HG03460 (cell line): ENCODE results near the gene DOCK1.

Experiments
- ATAC-seq: cut with Tn5 transposase; IDR thresholded peaks from one replicate; pipeline ENCODE4 v1.9.1; 2021; ENCODE audit not compliant: unreplicated experiment

DOCK1 gene

DNA sequence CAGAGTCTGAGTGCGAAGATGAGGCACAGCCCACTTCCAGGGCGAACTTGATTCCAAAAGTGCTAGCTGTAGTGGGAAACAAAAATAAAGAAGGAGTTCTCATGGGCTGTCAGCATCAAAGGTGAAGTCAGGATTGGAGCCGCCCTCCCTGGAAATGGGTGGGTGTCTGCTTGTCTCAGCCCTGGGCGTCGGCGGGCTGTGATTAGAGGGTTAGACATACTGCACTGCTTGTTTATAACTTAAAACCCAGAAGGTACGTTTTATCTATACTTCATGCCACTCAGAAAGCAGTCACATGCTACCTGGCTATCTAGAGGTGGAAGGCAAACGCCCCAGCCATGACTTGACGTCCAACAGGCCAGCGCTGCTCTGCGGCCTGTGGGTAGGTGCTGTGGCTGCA, 535.1 kb downstream of the DOCK1 start:
- ATAC-seq = no peak

DNA sequence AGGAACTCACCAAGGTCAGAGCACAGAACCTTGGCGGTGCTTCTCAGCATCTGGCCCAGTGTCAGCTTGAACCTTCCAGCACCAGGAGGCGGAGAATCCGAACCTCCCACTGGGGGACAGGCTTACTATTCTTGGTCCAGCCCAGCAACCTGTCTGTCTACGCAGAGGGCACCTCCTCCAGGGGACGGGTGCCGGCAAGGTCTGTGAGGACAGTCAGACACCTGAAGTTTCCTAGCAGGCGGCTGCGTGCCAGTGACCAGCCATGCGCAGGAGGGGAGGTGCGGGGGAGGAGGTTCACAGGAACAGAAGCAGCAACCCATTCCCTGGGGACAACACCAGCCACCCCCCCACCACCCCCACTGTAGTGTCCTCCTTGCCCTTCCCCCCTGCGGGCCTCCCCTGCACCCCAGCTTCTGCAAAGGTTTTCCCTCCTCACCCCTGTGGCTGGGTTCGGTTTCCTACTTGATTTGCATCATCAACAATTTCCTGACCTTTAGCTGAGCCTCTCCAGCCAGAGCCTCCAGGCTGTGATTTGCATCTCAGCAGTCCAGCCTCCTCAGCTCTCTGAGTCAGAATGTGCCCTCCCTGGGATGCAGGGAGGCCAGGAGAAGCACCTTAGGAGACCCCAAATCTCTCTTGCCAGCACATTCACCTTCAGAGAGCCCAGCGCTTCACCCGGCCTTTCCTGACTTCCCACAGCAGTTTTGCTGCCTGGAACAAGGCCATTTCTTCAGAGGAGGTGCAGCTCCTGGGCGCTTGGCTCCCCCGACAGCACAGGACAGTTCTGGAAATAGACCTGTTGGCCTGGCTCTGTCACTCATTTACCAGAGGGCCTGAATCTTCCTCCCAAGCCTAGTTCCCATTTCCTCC, 536.4 kb downstream of the DOCK1 start:
- no peak for ATAC-seq

DNA sequence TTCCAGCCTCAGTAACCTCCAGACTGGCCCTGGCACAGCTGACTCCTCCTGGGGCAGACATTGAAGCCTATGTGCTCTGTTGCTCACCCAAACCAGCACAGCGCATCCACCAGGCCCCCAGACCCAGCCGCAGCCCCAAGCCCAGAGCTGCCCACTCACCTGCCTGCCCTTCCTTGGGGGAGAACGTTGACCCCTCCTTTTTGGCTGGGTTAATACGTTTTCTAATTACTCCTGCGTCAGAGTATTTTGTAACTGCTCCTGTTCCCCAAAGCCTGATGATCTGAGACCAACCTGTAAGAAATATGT, 536.9 kb downstream of the DOCK1 start:
- ATAC-seq = no peak

DNA sequence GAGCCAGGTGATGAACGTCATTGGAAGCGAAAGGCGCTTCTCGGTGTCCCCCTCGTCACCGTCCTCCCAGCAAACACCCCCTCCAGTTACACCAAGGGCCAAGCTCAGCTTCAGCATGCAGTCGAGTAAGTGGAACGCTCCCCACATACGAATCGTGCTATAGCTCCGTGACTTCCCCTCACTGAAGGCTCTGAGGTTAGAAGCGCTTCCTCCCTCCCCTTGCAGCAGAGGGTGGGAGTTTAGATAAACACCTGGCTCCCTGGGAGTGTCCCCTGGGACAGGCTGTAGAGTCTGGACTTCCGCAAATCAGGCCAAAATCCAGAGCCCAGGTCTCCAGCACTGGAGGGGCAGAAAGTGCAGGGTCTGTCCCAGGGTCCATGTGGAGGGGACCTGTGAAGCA, 538.9 kb downstream of the DOCK1 start:
- no peak for ATAC-seq

DNA sequence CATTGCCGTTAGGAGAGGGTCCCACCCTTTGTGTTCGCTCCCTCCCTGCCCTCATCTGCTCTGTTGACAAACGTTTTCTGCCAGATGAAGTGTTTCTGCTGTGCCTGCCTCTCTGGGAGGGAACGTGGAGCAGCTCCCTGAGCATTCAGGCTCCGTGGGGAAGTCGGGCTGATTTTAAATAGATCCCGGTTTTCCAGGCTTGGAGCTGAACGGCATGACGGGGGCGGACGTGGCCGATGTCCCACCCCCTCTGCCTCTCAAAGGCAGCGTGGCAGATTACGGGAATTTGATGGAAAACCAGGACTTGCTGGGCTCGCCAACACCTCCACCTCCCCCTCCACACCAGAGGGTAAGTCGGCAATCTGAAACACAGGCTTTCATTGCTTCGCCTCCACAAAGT, 542.0 kb downstream of the DOCK1 start:
- ATAC-seq = no peak

DNA sequence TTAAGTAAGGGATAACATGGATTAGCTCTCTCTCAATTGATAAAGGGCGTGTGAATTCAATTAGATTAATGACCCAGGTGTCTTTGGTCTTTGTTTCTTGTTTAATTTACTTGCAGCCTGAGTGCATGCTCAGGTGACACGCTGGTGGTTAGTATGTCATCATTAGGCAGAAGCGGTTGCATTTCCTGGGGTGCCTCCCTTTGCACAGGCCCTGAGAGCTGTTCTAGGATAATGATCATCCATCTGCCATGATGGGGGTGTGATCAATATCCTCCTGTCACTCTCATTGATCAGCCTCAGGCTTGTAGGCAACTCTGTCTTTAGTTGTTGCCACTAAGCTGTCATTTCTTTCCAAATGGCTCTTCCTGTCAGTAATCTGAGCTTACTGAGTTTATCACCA, 544.3 kb downstream of the DOCK1 start:
- no peak for ATAC-seq

DNA sequence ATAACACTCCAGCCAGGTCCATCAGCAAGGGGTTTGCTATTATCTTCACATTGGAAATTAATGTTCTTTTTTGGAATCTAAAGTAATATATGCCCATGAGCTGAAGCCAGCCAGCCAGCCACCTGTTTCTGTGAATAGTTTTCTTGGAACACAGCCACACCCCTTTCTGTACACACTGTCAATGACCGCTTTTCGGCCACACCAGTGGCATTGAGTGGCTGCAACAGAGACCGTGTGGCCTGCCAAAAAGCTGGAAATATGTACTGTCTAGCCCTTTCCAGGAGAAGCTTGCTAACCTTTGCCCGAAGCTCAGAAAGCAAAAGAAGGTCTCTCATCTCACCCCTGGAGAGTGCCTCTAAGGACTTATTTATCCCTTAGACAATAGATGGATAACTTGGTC, 545.4 kb downstream of the DOCK1 start:
- no peak for ATAC-seq

DNA sequence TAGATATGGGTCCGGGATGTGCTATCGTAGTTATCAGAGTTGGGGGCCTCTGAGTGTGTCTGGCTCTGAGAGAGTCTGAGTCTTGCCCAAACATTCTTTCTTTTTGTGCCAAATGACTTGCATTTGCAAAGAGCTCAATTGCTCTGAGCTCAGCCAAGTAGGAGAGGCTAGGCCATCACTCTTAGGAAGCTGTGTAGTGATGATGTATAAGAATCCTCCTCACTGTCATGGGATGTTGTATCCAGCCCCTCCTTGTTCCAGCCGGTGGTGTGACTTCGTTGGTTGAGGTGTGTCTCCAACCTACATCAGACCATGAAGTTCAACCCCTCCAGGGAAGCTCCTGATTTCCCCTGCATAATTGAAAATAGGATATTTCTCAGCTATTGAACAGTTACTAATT, 546.4 kb downstream of the DOCK1 start:
- ATAC-seq = no peak

DNA sequence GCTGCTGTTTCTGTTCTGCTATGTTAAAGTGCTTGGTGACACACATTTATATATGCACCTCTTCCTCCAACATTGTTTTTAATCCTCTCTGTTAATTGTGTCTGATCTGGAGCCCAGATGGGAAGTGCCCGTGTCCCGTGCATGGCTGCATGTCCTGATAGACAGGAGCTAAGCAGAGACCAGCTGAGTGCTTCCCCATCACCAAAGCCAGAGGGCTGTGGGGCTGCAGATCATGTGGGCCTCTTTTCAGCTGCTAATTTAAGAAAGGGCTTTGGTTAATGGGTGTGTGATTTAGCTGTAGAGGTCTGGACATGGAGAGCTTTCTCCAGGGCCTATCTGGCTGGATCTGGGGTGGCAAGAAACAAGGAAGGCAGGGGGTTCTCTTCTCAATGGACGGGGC, 547.3 kb downstream of the DOCK1 start:
- ATAC-seq = no peak

DNA sequence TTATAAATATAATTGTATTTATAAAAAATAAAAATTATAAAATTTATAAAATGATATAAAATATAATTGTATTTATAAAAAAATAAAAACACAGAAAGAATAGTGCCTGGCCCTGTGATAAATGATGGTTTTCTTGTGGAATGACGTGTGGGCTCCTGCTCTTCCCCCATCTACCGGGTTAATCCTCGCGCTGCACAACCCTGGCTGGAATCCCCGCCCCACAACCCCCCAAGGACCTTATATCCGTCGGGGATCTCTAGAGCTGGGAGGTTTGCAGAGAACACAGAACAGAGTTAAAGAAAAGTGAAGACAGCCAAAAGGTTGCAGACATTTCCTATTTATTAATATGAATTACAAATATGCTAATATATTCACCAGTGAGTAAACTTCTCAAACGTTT, 548.5 kb downstream of the DOCK1 start:
- no peak for ATAC-seq

DNA sequence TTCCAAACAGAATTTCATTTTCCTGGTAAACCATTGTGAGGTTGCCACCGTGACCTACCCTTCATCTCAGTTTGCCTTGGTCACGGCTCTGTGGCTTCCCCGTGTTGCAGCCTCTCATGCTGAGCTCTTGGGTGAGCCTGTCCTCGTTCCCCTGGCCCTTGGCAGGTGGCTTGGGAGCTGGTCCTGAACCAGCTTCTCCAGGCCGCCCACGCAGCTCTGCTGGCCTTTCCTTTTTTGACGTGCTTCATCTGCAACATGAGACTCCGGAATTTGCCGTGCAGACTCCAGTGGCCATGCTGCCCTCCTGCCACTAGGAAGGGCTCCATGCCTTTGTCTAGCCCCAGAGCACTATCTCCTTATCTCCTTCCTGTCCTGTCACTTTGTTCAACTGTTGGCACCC, 550.9 kb downstream of the DOCK1 start:
- no peak for ATAC-seq

DNA sequence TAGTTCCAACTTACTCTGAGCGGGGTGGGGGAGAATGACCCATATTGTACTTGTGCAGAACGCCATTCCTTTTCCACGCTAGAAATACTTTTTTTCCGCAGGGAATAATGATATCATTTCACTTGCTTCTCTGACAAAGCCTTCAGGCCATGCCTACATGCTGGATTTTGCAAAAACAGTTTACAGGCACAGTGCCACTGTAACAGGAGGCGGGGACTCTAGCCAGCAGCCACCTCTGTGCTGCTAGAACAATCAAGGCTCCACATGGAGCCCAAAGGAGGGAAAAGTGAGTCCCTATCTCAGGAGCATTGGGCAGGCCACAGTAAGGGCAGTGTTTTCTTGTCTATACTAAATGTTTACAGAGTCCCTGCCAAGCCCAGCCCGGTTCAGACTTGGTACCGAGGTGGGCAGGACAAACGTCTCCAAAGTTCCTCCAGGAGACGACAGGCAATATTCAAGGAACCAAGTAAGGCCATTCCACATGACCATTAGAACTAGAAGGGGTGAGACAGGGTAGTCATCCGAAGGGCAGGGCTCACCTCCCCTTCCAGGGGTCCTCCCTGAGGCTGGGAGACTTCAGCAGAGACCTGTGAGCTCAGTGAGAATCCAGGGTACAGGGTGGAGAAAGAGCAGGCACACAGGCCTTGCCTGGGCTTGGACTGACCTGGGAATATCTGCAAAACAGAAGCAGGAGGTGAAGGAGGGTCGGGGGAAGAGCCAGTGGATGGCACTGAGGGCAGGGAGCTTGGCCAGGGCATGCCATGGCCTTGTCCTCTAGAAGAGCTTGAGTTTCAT, 553.0 kb downstream of the DOCK1 start:
- ATAC-seq = no peak

DNA sequence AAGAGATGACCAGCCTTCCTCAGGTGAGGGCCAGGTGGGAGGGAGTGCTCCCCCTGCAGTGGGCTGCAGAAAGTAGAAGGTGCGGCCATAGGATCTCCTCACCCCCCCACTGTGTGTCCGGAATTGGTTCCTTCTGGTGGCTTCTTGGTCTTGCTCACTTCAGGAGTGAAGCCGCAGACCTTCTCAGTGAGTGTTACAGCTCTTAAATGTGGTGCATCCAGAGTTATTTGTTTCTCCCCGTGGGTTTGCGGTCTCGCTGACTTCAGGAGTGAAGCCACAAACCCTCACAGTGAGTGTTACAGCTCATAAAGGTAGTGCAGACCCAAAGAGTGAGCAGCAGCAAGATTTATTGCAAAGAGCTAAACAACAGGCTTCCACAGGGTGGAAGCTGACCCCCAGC, 553.6 kb downstream of the DOCK1 start:
- no peak for ATAC-seq

DNA sequence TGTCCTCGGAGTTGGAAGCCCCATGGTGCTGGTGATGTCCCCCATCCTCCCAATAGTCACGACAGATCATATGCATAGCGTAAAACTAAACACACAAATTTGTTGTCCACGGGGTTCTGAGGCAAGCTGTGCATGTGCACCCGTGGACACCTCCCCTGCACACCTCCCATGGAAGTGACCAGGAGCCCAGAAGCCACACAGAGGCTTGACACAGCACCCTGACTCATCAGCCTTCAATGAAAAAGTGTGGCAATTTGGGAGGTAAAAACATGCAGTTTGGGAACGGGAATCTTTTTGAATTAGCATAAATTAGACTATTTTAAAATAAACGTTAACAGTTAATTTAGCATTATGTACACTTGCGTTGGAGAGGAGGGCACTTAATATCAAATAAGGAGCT, 554.7 kb downstream of the DOCK1 start:
- no peak for ATAC-seq

DNA sequence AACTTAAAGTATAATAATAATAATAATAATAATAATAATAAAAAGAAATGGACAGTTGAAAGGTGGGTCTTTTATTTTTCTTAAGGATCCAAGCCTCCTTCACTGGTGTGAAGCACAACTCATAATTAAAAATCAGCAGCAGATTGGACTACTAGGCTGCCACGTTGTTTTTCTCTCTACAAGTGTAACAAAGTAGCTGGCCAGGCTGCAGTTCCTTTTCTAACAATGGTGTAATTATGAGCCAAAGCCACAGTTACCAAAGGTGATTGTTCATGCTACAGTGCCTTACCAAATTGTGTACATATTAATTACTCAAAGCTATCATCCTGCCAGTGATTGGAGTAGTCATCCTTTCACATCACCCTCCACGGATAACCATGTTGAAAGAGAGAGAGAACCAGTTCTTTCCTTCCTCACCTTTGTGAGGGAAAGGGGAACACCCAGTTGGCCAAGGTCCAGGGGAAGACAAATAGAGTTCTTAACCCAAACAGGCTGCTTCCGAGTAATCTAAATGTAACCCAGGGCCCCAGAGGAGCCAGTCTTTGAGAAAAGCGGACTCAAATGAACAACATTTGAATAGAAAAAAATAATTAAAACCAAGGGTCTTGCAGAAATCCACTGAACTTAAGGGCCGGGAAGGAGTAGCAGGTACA, 557.5 kb downstream of the DOCK1 start:
- no peak for ATAC-seq

DNA sequence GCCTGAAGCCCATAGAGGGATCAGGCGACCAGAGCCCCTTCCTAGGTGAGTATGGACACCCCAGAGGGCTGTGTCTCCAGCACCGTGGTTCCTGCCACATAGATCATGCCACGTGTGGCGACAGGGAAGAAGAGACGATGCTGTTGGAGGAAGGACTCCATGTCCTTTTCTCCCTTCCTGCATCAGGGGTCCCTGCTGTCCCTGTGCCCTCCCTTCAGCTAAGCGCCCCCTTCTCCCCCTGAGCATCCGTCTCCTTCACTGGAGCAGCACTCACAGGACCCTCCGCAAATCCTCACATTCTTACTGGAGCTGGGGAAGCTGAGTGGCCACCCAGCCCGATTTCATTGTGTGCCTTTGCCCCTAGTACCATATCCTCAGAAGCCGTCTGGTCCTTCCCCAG, 558.3 kb downstream of the DOCK1 start:
- no peak for ATAC-seq

DNA sequence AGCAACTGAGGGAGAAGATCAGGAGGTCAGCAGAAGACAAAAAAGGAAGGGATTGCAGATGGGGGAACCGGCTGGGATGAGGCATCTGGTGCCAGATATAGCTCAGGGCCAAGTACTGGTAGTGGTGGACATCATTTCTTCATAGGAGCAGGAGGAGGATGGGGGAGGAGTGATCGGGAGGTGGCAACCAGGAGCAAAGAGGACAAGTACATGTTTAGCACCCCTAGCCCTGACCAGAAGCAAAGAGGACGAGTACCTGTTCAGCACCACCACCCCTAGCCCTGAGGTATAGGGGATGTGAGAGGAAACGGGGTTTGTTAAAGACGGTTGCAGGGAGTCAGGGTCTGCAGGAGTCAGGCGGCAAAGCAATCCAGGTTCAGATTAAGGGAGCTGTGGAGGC, 559.3 kb downstream of the DOCK1 start:
- ATAC-seq = no peak

DNA sequence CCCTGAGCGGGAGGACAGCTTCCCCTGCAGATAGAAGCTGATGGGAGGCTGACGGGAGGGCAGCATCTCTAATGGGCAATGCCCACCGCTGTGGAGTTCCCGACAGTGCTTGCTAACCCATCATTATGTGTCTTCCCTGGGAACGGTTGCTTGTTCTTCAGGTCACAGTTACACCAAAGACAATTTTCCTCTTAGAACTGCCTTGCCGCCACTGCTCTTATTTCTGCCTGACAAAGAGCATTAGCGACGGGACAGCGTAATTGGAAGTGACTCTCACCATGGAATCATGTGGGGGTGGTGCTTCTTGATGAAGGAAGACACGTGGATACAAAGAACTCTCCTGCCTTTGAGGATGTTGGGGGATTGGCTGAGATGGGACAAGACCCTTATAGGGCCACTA, 562.6 kb downstream of the DOCK1 start:
- ATAC-seq = no peak

DNA sequence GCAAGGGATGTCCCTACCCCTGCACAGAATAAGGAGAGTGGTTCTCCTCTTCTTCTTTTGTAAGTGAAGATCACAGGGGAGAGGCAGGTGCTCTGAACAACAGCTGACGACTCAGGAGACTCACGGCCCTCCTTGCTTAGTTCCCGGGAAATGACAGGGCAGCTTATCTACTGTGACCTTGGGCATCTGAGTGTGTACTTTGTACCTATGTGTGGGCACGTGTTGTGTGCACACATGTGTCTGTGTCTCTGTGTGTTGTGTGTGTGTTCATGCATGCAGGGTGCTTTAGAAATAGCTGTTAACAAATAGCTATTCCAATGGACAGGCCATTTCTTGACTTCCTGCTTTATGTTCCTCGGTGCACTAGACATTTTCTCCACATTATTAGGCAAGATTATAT, 563.4 kb downstream of the DOCK1 start:
- no peak for ATAC-seq

DNA sequence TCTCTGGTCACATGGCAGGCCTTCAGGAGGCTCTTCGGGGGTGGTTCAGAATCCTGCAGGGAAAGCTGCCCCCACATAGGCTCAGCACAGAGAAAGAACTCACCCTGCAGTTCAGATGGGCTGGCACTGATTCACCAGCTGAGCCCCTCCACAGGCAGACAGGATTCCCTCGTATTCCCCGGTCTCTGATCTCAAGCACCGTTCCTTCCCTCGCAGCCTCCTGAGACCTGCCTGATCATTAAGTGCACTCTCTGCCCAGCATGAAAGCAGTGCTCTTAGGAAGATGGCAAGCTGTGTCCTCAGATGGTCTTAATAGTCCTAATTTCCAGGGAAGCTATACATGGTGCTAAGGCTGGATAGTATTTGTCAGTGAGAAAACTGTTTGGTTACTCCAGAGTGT, 565.7 kb downstream of the DOCK1 start:
- ATAC-seq = no peak

DNA sequence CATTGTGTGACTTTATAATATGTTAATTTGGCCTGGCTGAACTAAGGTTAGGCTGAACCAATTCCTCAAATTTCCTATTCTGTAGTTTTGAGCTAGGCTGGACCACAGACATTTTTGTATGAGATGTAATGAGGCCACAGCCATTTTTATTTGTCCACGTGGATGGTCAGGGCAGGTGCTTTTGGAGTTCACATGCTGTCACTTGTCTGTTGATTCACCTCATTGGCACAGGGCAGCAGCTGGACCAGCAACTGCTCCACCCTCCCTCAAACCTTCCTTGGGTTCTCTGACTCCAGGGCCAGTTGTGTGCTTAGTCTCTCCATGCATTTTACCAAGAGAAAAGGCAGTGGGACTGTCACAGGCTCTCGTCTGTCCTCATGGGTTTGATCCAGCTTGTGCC, 567.7 kb downstream of the DOCK1 start:
- no peak for ATAC-seq

DNA sequence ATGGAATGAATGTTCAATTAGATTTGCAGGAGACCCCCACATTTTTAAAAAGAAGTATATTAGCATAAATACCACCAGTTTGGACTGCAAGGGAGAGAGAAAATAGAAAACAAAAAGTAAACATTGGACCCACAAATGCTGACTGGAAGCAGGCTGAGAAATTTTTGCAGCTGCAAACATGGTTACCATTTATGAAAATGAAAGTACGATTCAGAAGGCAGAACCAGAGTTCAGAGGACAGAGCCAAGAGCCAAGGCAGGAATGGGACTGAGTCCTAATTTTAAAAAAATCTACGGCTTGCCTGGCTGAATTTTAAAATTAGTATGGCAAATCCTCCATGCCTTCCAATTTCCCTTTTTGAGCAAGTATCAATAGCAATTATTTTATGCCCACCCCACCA, 569.3 kb downstream of the DOCK1 start:
- no peak for ATAC-seq
